H1 (cell line): Measurements from ENCODE around the gene ASB6. TPM values are rescaled to one million over a fixed set of nuclear protein-coding genes. Genes with fewer than 3 reads are reported as not detected.

Experiments
- CTCF ChIA-PET: fragments of 300-600 bp; sonication (Branson Sonifier 250); formaldehyde crosslinking; loops from one replicate; lab custom pipeline; 2021; ENCODE audit not compliant: partially characterized antibody; lab: Charles Lee
- POLR2A ChIA-PET: fragments of 300-600 bp; sonication (Branson Sonifier 250); formaldehyde crosslinking; loops from one replicate; lab custom pipeline; 2021; ENCODE audit warnings: inconsistent platforms; ENCODE audit not compliant: partially characterized antibody; lab: Charles Lee
- DNase-seq, 2 experiments: peaks; one replicate each; pipeline versions ENCODE4 v3.0.0 to v3.0.0-alpha.2; 2010 to 2022; ENCODE audit warnings: low spot score in 2 of 2, low read depth in 1 of 2, mixed read lengths in 1 of 2
- FAIRE-seq: peaks from 2 replicates; lab custom pipeline; 2011; peaks lifted over from hg19 to GRCh38; lab: Jason Lieb, UNC
- H2AFZ ChIP-seq: 2 replicates; pipeline ENCODE4 v1.8.1; 2012; ENCODE audit warnings: low read length, inconsistent platforms
- H2AK5ac ChIP-seq: 2 replicates; pipeline ENCODE4 v1.6.1; 2013; ENCODE audit warnings: low read depth, low read length
- H2BK120ac ChIP-seq: replicated peaks from 2 replicates; pipeline ENCODE3; 2013; ENCODE audit warnings: low read depth, low read length, inconsistent platforms
- H2BK12ac ChIP-seq: 2 replicates; pipeline ENCODE4 v1.6.1; 2013; ENCODE audit warnings: low read depth, low read length
- H2BK15ac ChIP-seq: 2 replicates; pipeline ENCODE4 v1.6.1; 2013; ENCODE audit warnings: low read length
- H2BK20ac ChIP-seq: 2 replicates; pipeline ENCODE4 v1.6.1; 2013; ENCODE audit warnings: low read length
- H2BK5ac ChIP-seq: 2 replicates; pipeline ENCODE4 v1.6.1; 2013; ENCODE audit warnings: low read depth, low read length
- H3K14ac ChIP-seq: 2 replicates; pipeline ENCODE4 v1.6.1; 2013; ENCODE audit warnings: inconsistent platforms; ENCODE audit not compliant: insufficient read length
- H3K18ac ChIP-seq: 2 replicates; pipeline ENCODE4 v1.6.1; 2013; ENCODE audit warnings: low read length; ENCODE audit errors: extremely low read depth
- H3K23ac ChIP-seq: 2 replicates; pipeline ENCODE4 v1.6.1; 2013; ENCODE audit warnings: inconsistent platforms; ENCODE audit not compliant: insufficient read length
- H3K23me2 ChIP-seq: 2 replicates; pipeline ENCODE4 v1.6.1; 2013; ENCODE audit warnings: low read depth, low read length
- H3K27ac ChIP-seq: 2 replicates; pipeline ENCODE4 v1.6.1; 2011; ENCODE audit warnings: low read depth, low read length, inconsistent platforms
- H3K27me3 ChIP-seq, 4 experiments: replicated peaks in 1 of 4; 1 replicate in 1 of 4; 2 replicates in 3 of 4; pipeline versions ENCODE4 v1.6.1 to v1.8.1; 2011 to 2013; ENCODE audit warnings: low read length in 3 of 4, mild to moderate bottlenecking in 3 of 4, inconsistent platforms in 2 of 4, mixed read lengths in 2 of 4, moderate library complexity in 1 of 4; ENCODE audit not compliant: control insufficient read depth in 3 of 4, insufficient read depth in 3 of 4; ENCODE audit errors: extremely low read depth in 1 of 4
- H3K36me3 ChIP-seq, 4 experiments: 2 replicates each; pipeline versions ENCODE4 v1.6.1 to v1.8.1; 2011 to 2013; ENCODE audit warnings: mild to moderate bottlenecking in 4 of 4, low read length in 3 of 4, moderate library complexity in 2 of 4, control low read depth in 1 of 4, inconsistent platforms in 1 of 4; ENCODE audit not compliant: insufficient read depth in 4 of 4, control insufficient read depth in 2 of 4
- H3K4ac ChIP-seq: replicated peaks from 2 replicates; pipeline ENCODE3; 2013; ENCODE audit warnings: low read length, low read depth, mixed read lengths, inconsistent platforms; ENCODE audit not compliant: insufficient read length
- H3K4me1 ChIP-seq, 4 experiments: replicated peaks in 1 of 4; 1 replicate in 1 of 4; 2 replicates in 3 of 4; pipeline versions ENCODE4 v1.6.1 to v1.8.1; 2011 to 2013; ENCODE audit warnings: low read length in 3 of 4, inconsistent platforms in 2 of 4, mixed read lengths in 1 of 4; ENCODE audit not compliant: insufficient read depth in 4 of 4, control insufficient read depth in 3 of 4
- H3K4me2 ChIP-seq, 2 experiments: 2 replicates each; pipeline versions ENCODE4 v1.6.1 to v1.8.1; 2011 to 2013; ENCODE audit warnings: low read depth in 2 of 2, low read length in 2 of 2, control low read depth in 1 of 2, inconsistent platforms in 1 of 2, mild to moderate bottlenecking in 1 of 2; ENCODE audit not compliant: insufficient read depth in 1 of 2
- H3K4me3 ChIP-seq, 4 experiments: fragments of 200-600, 300-600 bp in 1 of 4; sonication (generic), shearing (Covaris generic), sonication (Bioruptor Twin) in 1 of 4; 2 replicates each; pipeline versions ENCODE4 v1.5.1 to v1.8.1; 2011 to 2016; ENCODE audit warnings: low read length in 4 of 4, low read depth in 3 of 4, control low read depth in 2 of 4, inconsistent platforms in 2 of 4, mild to moderate bottlenecking in 2 of 4, mixed read lengths in 1 of 4, moderate library complexity in 1 of 4; ENCODE audit not compliant: insufficient read depth in 2 of 4; ENCODE audit errors: extremely low read depth in 1 of 4
- H3K56ac ChIP-seq: replicated peaks from 2 replicates; pipeline ENCODE3; 2013; ENCODE audit warnings: low read depth, mild to moderate bottlenecking, mixed read lengths, low read length, inconsistent platforms; ENCODE audit not compliant: insufficient read length
- H3K79me1 ChIP-seq: 2 replicates; pipeline ENCODE4 v1.6.1; 2013; ENCODE audit warnings: low read depth, low read length, control low read depth
- H3K79me2 ChIP-seq, 2 experiments: 2 replicates each; pipeline versions ENCODE4 v1.6.1 to v1.8.1; 2012 to 2013; ENCODE audit warnings: low read length in 2 of 2, mild to moderate bottlenecking in 2 of 2, inconsistent platforms in 1 of 2; ENCODE audit not compliant: insufficient read depth in 2 of 2, control insufficient read depth in 1 of 2
- H3K9ac ChIP-seq, 4 experiments: replicated peaks in 1 of 4; 1 replicate in 1 of 4; 2 replicates in 3 of 4; pipeline versions ENCODE4 v1.6.1 to v1.8.1; 2011 to 2013; ENCODE audit warnings: low read depth in 3 of 4, low read length in 3 of 4, control low read depth in 2 of 4, mild to moderate bottlenecking in 2 of 4, moderate library complexity in 2 of 4, inconsistent platforms in 1 of 4; ENCODE audit errors: extremely low read depth in 1 of 4
- H3K9me3 ChIP-seq, 2 experiments: 2 replicates each; pipeline versions ENCODE4 v1.6.1 to v1.8.1; 2012 to 2013; ENCODE audit warnings: mild to moderate bottlenecking in 2 of 2, moderate library complexity in 2 of 2, control low read depth in 1 of 2, inconsistent platforms in 1 of 2, low read depth in 1 of 2, low read length in 1 of 2, mixed read lengths in 1 of 2; ENCODE audit not compliant: insufficient read depth in 2 of 2
- H4K20me1 ChIP-seq, 2 experiments: replicated peaks in 1 of 2; 2 replicates each; pipeline versions ENCODE3 to v1.8.1; 2011 to 2013; ENCODE audit warnings: inconsistent platforms in 2 of 2, low read length in 2 of 2, mild to moderate bottlenecking in 1 of 2; ENCODE audit not compliant: insufficient read depth in 2 of 2, control insufficient read depth in 1 of 2
- H4K5ac ChIP-seq: 2 replicates; pipeline ENCODE4 v1.6.1; 2013; ENCODE audit warnings: low read length, low read depth, mixed read lengths, inconsistent platforms; ENCODE audit not compliant: insufficient read length
- H4K8ac ChIP-seq: 2 replicates; pipeline ENCODE4 v1.8.0; 2013; ENCODE audit warnings: mild to moderate bottlenecking, moderate library complexity, low read length, inconsistent platforms; ENCODE audit not compliant: insufficient read depth; ENCODE audit errors: extremely low read depth
- H4K91ac ChIP-seq: replicated peaks from 2 replicates; pipeline ENCODE3; 2013; ENCODE audit warnings: low read length, mixed read lengths, inconsistent platforms; ENCODE audit not compliant: insufficient read length
- EZH2 ChIP-seq: fragments of 200-600 bp; sonication (generic); IDR thresholded peaks from 2 replicates; pipeline ENCODE4 v1.7.1; 2012; ENCODE audit warnings: low read depth, mild to moderate bottlenecking, moderate library complexity, low read length, inconsistent platforms; ENCODE audit not compliant: severe bottlenecking
- POU5F1 ChIP-seq: IDR thresholded peaks from 2 replicates; pipeline ENCODE4 v1.6.1; 2011; ENCODE audit warnings: low read depth, mild to moderate bottlenecking, low read length, moderate library complexity
- TAF7 ChIP-seq: optimal IDR thresholded peaks from 2 replicates; pipeline ENCODE3; 2011; ENCODE audit warnings: low read depth, mild to moderate bottlenecking, inconsistent platforms, low read length, moderate library complexity, borderline replicate concordance
- ZNF274 ChIP-seq: IDR thresholded peaks from 2 replicates; pipeline ENCODE4 v1.7.0; 2012; ENCODE audit warnings: low read length, borderline replicate concordance; ENCODE audit errors: extremely low read depth
- WGBS, 2 experiments: shearing (Covaris generic) in 1 of 2; methylation state at CpG; one replicate each; pipeline versions ENCODE4 v1.1.6 to v1.1.7; 2013 to 2015; ENCODE audit warnings: low lambda C conversion rate in 2 of 2, mixed read lengths in 2 of 2, inconsistent platforms in 1 of 2, low coverage in 1 of 2, missing lambda C conversion rate in 1 of 2; ENCODE audit not compliant: insufficient replicate concordance in 2 of 2, insufficient coverage in 1 of 2, insufficient read length in 1 of 2; ENCODE audit errors: extremely low coverage in 1 of 2, missing lambda C conversion rate in 1 of 2; 5-methylcytosine and 5-hydroxymethylcytosine counted together
- polyA plus RNA-seq, 7 experiments: library from polyadenylated mRNA; depleted of rRNA in 3 of 7; stranded (reverse) in 5 of 7; unstranded in 2 of 7; fragments of >200 nt in 5 of 7; fragments of 200-250 nt in 2 of 7; gene quantifications; 1 replicate in 5 of 7; 2 replicates in 1 of 7; 4 replicates in 1 of 7; pipeline versions ENCODE4 v1.2.1 to v1.2.3, GENCODE V29; 2011 to 2013; ENCODE audit warnings: missing spikeins in 2 of 7, mixed read lengths in 2 of 7
- total RNA-seq: library from RNA; stranded (reverse); fragmentation: NEBNext Ultra II Directional; extraction: Animal tissue kit (Norgen Biotek cat#: 25700); gene quantifications from 2 replicates; pipeline ENCODE4 v1.2.1, GENCODE V29; 2021

The ASB6 gene
- total and polyA plus RNA-seq, 2 of the 8 experiments (the other 6 are each of a cell fraction or from before 2014, with no cell fraction given): 14.0 to 17.3 TPM

DNA sequence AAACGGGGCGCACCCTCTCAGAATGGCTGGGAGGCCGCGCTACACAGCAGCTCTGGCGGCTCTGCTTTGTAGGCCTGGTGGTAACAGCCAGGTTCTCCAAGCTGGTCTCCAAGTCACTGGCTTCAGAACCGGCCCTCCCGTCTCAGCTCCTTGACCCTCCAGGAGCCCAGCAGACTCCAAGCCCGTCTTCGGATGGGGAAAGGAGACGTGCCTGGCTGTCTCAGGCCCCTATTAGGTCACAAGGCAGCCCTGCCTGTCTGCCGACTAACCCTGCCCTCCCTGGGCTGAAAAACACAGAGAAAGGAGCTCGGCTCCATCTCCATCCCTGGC is 2.2 kb downstream of the ASB6 start:
- no peak overlapping the region for H3K4me2 ChIP-seq
- no peak overlapping the region for H3K4me3 ChIP-seq
- H4K5ac ChIP-seq: no peak overlapping the region
- H2BK120ac ChIP-seq: no peak overlapping the region
- 92% methylated on average over 11 of the region's 12 CpGs; no CpG with 5 or more reads in 1 of the 2 experiments for WGBS, 2 experiments
- peaks cover 10 to 25% of the 10 kb centered on the region in 2 experiments for H4K20me1 ChIP-seq
- H2BK15ac ChIP-seq: no peak overlapping the region
- H3K79me2 ChIP-seq: peaks cover 0 to 13% of the 10 kb centered on the region in 2 experiments; a peak in 2 of 4 replicates
- H3K27ac ChIP-seq: no peak overlapping the region
- peaks cover 0 to 10% (median 6%) of the 10 kb centered on the region in 4 experiments; a peak in 4 of 7 replicates for H3K4me1 ChIP-seq
- no peak overlapping the region for H3K14ac ChIP-seq
- H2AFZ ChIP-seq: no peak overlapping the region
- no peak overlapping the region for H2BK12ac ChIP-seq
- H3K79me1 ChIP-seq: peaks cover 4% of the 10 kb centered on the region
- no peak overlapping the region for H2AK5ac ChIP-seq
- no peak overlapping the region for H3K18ac ChIP-seq
- peaks cover 7 to 36% (median 21%) of the 10 kb centered on the region in 4 experiments; a peak in 7 of 8 replicates for H3K36me3 ChIP-seq
- DNase-seq (no peak), FAIRE-seq (no peak)
- no peak overlapping the region for H3K23ac ChIP-seq
- H3K23me2 ChIP-seq: peaks cover 8% of the 10 kb centered on the region; the same call in 1 of the 2 replicates
- H3K27me3 ChIP-seq: no peaks in the 10 kb centered on the region
- ChIA-PET CTCF (interaction anchor here (0.8 to 6.5 kb wide), 13 partner anchors 10 to 517 kb away, joined by 3 to 56 read pairs (median 5); partner anchors contain the start of genes C9orf50 and NTMT1), POLR2A (interaction anchor here (0.6 to 8.2 kb wide), 6 partner anchors 12 to 454 kb away, joined by 3 to 95 read pairs (median 4); partner anchors contain the start of genes C9orf50 and NTMT1)
- no peaks in the 10 kb centered on the region for H3K9me3 ChIP-seq
- H2BK20ac ChIP-seq: no peak overlapping the region
- H4K8ac ChIP-seq: no peak overlapping the region
- H4K91ac ChIP-seq: no peak overlapping the region
- H2BK5ac ChIP-seq: no peak overlapping the region
- H3K9ac ChIP-seq: no peak overlapping the region
- no peak overlapping the region for H3K56ac ChIP-seq
- TF ChIP-seq ZNF274 (no peak), EZH2 (no peak), TAF7 (no peak), POU5F1 (no peak)
- H3K4ac ChIP-seq: no peak overlapping the region
